Body of pancreas (tissue), 4 donors: Measurements from ENCODE around the gene SELENOH.

Source experiments
- CTCF ChIP-seq, 7 experiments: fragments of 450-650 bp in 4 of 7; fragments of 200-600 bp in 3 of 7; sonication (generic) in 3 of 7; IDR thresholded peaks; one replicate each; pipeline ENCODE4 v1.5.1; 2016 to 2019; ENCODE audit warnings: antibody characterized with exemption in 7 of 7
- POLR2A ChIP-seq, 3 donors: fragments of 450-650 bp; IDR thresholded peaks; one replicate each; pipeline ENCODE4 v1.6.1; 2016; ENCODE audit warnings: antibody characterized with exemption in 3 of 3, mild to moderate bottlenecking in 2 of 3

GRCh38 chr11:57770793-57771192, 29.5 kb downstream of the SELENOH start:
- TF ChIP-seq CTCF (IDR thresholded peaks at IDR 0.05) (no peak), POLR2A (IDR thresholded peaks at IDR 0.05) (no peak)
